Tibial artery (tissue), 4 donors: ENCODE data around the gene ERMARD.

ENCODE experiments used
- DNase-seq, 2 donors: peaks; one replicate each; pipeline ENCODE4 v3.0.0-alpha.2; 2019
- H3K27ac ChIP-seq, 2 donors: fragments of 200-600 bp; sonication (generic) in 1 of 2; 1 replicate in 1 of 2; 2 replicates in 1 of 2; pipeline ENCODE4 v1.5.1; 2018 to 2019; ENCODE audit warnings: mild to moderate bottlenecking in 1 of 2
- H3K27me3 ChIP-seq, 2 donors: fragments of 200-600 bp; sonication (generic) in 1 of 2; one replicate each; pipeline versions ENCODE4 v1.5.1 to v1.6.0; 2016 to 2019
- H3K36me3 ChIP-seq, 3 donors: fragments of 200-600 bp; sonication (generic) in 2 of 3; one replicate each; pipeline ENCODE4 v1.5.1; 2016 to 2019; ENCODE audit warnings: mild to moderate bottlenecking in 2 of 3
- H3K4me1 ChIP-seq, 4 donors: fragments of 200-600 bp; sonication (generic) in 2 of 4; 1 replicate in 3 of 4; 2 replicates in 1 of 4; pipeline ENCODE4 v1.5.1; 2016 to 2019
- H3K4me3 ChIP-seq, 2 donors: fragments of 200-600 bp; sonication (generic) in 1 of 2; 1 replicate in 1 of 2; 2 replicates in 1 of 2; pipeline ENCODE4 v1.5.1; 2018 to 2019; ENCODE audit warnings: mild to moderate bottlenecking in 2 of 2
- H3K9me3 ChIP-seq, 3 donors: fragments of 200-600 bp; sonication (generic) in 1 of 3; one replicate each; pipeline ENCODE4 v1.5.1; 2016 to 2019
- CTCF ChIP-seq, 2 experiments: fragments of 200-600 bp in 1 of 2; fragments of 450-650 bp in 1 of 2; IDR thresholded peaks; one replicate each; pipeline ENCODE4 v1.5.1; 2017 to 2019; ENCODE audit warnings: antibody characterized with exemption in 2 of 2, mild to moderate bottlenecking in 1 of 2, moderate library complexity in 1 of 2
- intact Hi-C: fragments of 100-400 bp; cut with DNase I; formaldehyde crosslinking; loops from one replicate; pipeline ENCODE4 v1.15.0; 2023; ENCODE audit warnings: low total_unique reads

ERMARD gene

DNA sequence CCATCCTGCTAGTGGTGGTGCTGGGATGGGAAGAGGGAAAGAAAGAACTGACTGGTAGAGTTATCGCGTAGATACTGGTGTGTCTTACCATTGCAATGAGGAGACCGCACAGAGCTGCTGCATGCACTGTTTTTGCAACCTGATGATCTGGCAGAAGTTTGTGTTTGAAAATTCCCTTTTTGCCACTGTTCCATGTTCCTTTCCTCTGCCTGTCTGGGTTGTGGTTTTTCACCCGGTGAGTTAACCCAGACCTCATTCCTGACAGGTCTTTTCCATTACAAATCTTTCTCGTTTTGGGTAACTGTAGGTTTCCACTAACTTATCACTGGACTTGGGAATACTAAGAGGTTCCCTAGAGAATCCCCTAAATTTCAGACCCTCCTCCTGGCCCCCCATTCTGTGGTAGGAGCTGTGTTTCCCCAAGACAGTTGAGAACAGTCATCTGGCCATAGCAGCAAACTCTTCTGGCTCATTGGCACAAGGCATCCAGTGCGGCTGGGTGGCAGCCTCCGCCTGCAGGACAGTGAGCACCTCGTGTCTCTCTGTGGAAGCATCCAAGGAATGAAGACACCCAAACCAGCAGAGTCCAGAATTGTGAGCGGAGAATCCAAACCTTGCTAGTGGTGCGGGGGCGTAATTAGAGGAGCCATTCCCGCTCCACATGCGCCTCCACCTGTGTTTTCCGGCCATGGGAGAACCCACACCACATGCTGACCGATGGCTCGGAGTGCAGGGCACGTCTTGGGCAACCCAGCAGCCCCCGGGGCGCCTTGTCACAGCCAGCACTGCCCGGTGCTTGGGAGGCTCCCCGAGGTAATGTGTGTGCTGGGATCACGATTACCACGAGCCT is 32.8 kb downstream of the ERMARD start:
- no peaks in the 10 kb centered on the region for H3K4me1 ChIP-seq
- H3K27me3 ChIP-seq: no peaks in the 10 kb centered on the region
- peak in 1 of 2 donors; percentile 40 for DNase-seq
- H3K27ac ChIP-seq: no peak overlapping the region
- intact Hi-C loops: no loop called here
- peaks cover 12 to 50% (median 22%) of the 10 kb centered on the region in 3 donors for H3K36me3 ChIP-seq
- no peak overlapping the region for H3K4me3 ChIP-seq
- H3K9me3 ChIP-seq: no peaks in the 10 kb centered on the region
- TF ChIP-seq CTCF (IDR thresholded peaks at IDR 0.05): no peak

DNA sequence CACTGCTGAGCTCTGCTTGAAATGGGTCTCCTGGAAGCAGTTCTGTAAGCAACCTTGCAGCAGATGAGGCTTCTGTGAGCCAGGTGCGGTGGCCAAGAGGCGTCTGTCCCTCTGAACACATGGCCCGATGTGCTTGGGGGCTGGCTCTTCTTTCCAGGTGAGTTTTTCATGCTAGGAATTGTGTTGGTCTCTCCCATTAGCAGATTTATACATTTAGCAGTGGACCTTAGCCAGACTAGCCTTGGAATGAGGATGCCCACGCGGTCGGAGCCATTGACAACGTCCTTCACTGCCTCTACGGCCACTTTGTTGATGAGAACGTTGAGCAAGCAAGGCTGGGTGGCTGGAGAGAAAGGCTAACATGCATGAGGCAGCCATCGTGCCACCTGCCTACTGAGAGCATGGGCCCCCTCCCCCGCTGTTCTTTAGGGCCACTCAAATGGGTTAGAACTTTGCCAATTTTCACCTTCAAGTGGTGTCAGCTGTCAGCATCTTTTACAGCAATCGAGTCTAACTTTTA is 33.5 kb downstream of the ERMARD start:
- no peaks in the 10 kb centered on the region for H3K27me3 ChIP-seq
- intact Hi-C loops: loop anchor here (5.0 kb wide), 1 partner anchor 747 kb away; no protein-coding TSS in a partner anchor
- H3K36me3 ChIP-seq: peaks cover 6 to 43% (median 15%) of the 10 kb centered on the region in 3 donors
- TF ChIP-seq CTCF (IDR thresholded peaks at IDR 0.05): no peak
- no peak overlapping the region for H3K4me3 ChIP-seq
- no peak overlapping the region for H3K27ac ChIP-seq
- peaks cover 0 to 4% (median 4%) of the 10 kb centered on the region in 4 donors for H3K4me1 ChIP-seq
- no peaks in the 10 kb centered on the region for H3K9me3 ChIP-seq
- DNase-seq: peak in 1 of 2 donors; percentile 35

- intact Hi-C loops: loop anchor here (5.0 kb wide), 1 partner anchor 747 kb away; no protein-coding TSS in a partner anchor
- peaks cover 0 to 10% (median 5%) of the 10 kb centered on the region in 4 donors for H3K4me1 ChIP-seq
- H3K9me3 ChIP-seq: no peaks in the 10 kb centered on the region
- H3K27ac ChIP-seq: no peak overlapping the region
- no peak overlapping the region for H3K4me3 ChIP-seq
- no peak for TF ChIP-seq CTCF (IDR thresholded peaks at IDR 0.05)
- H3K27me3 ChIP-seq: no peaks in the 10 kb centered on the region
- peaks cover 0 to 37% (median 8%) of the 10 kb centered on the region in 3 donors for H3K36me3 ChIP-seq
- peak in 1 of 2 donors; percentile 34 for DNase-seq
These were observed 34.1 kb downstream of the ERMARD start for GRCh38 chr6:169785566-169785965.

GRCh38 chr6:169786349-169786748 is 34.9 kb downstream of the ERMARD start:
- Histone ChIP-seq H3K27me3 (no peaks in the 10 kb centered on the region), H3K36me3 (peaks cover 0 to 31% (median 1%) of the 10 kb centered on the region in 3 donors), H3K27ac (no peak overlapping the region), H3K4me3 (no peak overlapping the region), H3K9me3 (no peaks in the 10 kb centered on the region), H3K4me1 (peaks cover 0 to 14% (median 5%) of the 10 kb centered on the region in 4 donors)
- DNase-seq: peak in 1 of 2 donors; percentile 13
- intact Hi-C loops: loop anchor here (5.0 kb wide), 1 partner anchor 746 kb away; no protein-coding TSS in a partner anchor
- TF ChIP-seq CTCF (IDR thresholded peaks at IDR 0.05): no peak

DNA sequence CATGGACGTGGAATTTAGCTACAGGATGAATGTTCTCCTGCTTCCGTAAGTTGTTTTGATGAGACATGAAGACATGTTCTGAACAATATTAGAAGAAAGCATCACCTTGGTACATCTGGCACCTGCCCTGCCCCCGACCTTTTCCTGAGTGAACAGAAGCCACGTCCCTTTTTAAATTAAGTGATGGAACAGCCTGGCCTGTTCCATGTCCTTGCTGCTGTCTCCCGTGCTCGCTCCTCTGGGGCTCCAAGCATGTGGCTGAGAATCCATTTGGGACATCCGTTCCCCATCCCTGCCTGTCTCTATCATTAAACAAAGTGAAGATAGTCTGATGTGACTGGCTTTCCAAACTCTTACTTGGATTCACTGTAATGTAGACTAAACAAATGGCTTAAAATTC is 36.4 kb downstream of the ERMARD start:
- intact Hi-C loops: loop anchor here (5.0 kb wide), 1 partner anchor 745 kb away; no protein-coding TSS in a partner anchor

More for the DNA sequence above, 36.4 kb downstream of the ERMARD start:
- Histone ChIP-seq H3K9me3 (no peaks in the 10 kb centered on the region), H3K36me3 (peaks cover 0 to 24% (median 0%) of the 10 kb centered on the region in 3 donors), H3K4me1 (peaks cover 0 to 14% (median 5%) of the 10 kb centered on the region in 4 donors), H3K4me3 (no peak overlapping the region), H3K27ac (no peak overlapping the region), H3K27me3 (no peaks in the 10 kb centered on the region)
- no peak for TF ChIP-seq CTCF (IDR thresholded peaks at IDR 0.05)
- DNase-seq: peak in 1 of 2 donors; percentile 10
